ENCODE data around the gene MRPL4. TPM values are rescaled to one million over a fixed set of nuclear protein-coding genes. Genes with fewer than 3 reads are reported as not detected.
"Not testable (repeated sequence)": the region's sequence is repeated elsewhere in the genome, so short reads cannot be mapped to it uniquely, and the experiment has no call there.

The MRPL4 gene
- total RNA-seq, 4 donors from 2014 or later, result 77.2 to 90.8 (median 83.5) TPM

DNA sequence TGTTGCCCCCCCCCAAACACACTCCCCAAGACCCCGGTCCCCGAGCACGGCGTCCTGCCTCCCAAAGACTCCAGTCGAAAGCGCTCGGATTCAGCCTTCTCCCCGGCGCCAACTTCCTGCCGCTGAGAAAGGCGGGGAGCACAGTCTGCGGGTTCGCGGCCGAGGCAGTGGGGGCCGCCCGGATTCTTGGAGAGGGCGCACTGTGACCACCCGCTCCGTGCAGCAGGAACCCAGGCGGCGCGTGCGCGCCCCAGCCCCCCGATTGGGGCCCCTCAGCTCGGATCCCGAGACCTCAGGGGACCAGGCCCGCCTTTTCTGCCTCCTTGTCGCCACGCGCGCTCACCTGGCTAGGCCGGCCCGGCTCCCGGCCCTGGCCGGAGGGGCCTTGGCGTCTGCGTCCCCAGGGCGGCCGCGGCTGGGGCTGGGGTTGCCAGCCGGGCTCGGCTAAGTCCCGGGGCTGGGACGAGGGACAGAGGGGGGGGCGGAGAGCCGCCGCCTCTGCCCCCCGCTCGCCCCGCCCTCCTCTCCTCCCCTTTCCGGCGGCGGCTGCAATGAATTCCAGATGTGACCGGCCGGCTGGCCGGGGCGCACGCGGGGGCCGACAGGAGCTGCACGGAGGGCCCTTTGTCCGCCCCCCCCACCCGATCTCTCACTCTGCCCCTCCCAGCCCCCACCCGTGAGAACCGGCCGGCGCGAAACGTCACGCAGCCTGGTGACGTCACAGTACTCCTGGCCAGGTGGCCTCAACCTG, 21.0 kb upstream of the MRPL4 start, which contains the start of gene S1PR2:
Gene S1PR2, minus strand, starts transcription at position 471 of the 751 bp plus-strand sequence. CDS start 6,426 bp downstream, outside the sequence.
- intact Hi-C loops (cut with DNase I; ENCODE audit: low total_unique reads), result no loop called here
- peak within 1 kb of the TSS; percentile 93 for H3K4me3 ChIP-seq (ENCODE audit: low read depth, poor library complexity, severe bottlenecking)
- peak; percentile 62 to 95 for DNase-seq (ENCODE audit: low spot score in 2 of 2)
- TF ChIP-seq POLR2A (IDR thresholded peaks at IDR 0.05), result no peak
- TF ChIP-seq, protein P1, sequence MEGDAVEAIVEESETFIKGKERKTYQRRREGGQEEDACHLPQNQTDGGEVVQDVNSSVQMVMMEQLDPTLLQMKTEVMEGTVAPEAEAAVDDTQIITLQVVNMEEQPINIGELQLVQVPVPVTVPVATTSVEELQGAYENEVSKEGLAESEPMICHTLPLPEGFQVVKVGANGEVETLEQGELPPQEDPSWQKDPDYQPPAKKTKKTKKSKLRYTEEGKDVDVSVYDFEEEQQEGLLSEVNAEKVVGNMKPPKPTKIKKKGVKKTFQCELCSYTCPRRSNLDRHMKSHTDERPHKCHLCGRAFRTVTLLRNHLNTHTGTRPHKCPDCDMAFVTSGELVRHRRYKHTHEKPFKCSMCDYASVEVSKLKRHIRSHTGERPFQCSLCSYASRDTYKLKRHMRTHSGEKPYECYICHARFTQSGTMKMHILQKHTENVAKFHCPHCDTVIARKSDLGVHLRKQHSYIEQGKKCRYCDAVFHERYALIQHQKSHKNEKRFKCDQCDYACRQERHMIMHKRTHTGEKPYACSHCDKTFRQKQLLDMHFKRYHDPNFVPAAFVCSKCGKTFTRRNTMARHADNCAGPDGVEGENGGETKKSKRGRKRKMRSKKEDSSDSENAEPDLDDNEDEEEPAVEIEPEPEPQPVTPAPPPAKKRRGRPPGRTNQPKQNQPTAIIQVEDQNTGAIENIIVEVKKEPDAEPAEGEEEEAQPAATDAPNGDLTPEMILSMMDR (IDR thresholded peaks at IDR 0.05), result no peak
- 0 to 1% methylated on average over 16 to 54 of the region's 73 CpGs for WGBS, 2 donors

GRCh38 chr19:10231612-10232228, 20.3 kb upstream of the MRPL4 start:
- H3K4me3 ChIP-seq (ENCODE audit: low read depth, poor library complexity, severe bottlenecking), result no peak overlapping the region
- intact Hi-C loops (cut with DNase I; ENCODE audit: low total_unique reads), result no loop called here
- DNase-seq (ENCODE audit: low spot score in 2 of 2), result no peak
- 77 to 78% methylated on average over 8 of the region's 8 CpGs for WGBS, 2 donors
- TF ChIP-seq POLR2A (IDR thresholded peaks at IDR 0.05), result no peak
- TF ChIP-seq, protein P1 (IDR thresholded peaks at IDR 0.05), result no peak

DNA sequence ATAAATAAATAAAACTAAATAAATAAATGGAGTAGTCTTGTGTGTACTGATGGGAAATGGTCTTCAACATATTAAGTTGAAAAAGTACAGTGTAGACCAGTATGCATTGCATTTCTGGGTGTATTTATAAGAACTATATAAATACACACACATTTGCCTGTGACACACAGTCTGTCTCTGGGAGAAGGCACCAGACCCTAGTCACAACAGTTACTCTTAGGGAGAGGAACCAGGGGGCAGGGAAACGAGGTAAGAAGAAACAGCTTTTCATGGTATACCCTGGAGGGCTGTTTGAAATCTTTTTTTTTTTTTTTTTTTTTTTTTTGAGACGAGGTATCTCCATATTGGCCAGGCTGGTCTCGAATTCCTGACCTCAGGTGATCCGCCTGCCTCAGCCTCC, 18.1 kb upstream of the MRPL4 start:
- no peak overlapping the region for H3K4me3 ChIP-seq (ENCODE audit: low read depth, poor library complexity, severe bottlenecking)
- TF ChIP-seq, protein P1 (IDR thresholded peaks at IDR 0.05), result no peak
- TF ChIP-seq POLR2A (IDR thresholded peaks at IDR 0.05), result no peak
- 68 to 74% methylated on average over 4 of the region's 4 CpGs for WGBS, 2 donors
- DNase-seq (ENCODE audit: low spot score in 2 of 2), result no peak
- intact Hi-C loops (cut with DNase I; ENCODE audit: low total_unique reads), result no loop called here

GRCh38 chr19:10235003-10235402, 17.0 kb upstream of the MRPL4 start:
- intact Hi-C loops (cut with DNase I; ENCODE audit: low total_unique reads), result no loop called here
- 73 to 78% methylated on average over 4 of the region's 4 CpGs for WGBS, 2 donors
- TF ChIP-seq POLR2A (IDR thresholded peaks at IDR 0.05), result no peak
- TF ChIP-seq, protein P1 (IDR thresholded peaks at IDR 0.05), result no peak
- no peak overlapping the region for H3K4me3 ChIP-seq (ENCODE audit: low read depth, poor library complexity, severe bottlenecking)
- no peak for DNase-seq (ENCODE audit: low spot score in 2 of 2)

GRCh38 chr19:10235409-10235808, 16.6 kb upstream of the MRPL4 start:
- H3K4me3 ChIP-seq (ENCODE audit: low read depth, poor library complexity, severe bottlenecking); intact Hi-C loops (cut with DNase I; ENCODE audit: low total_unique reads); DNase-seq (ENCODE audit: low spot score in 2 of 2): not testable (repeated sequence)
- 94 to 97% methylated on average over 7 of the region's 7 CpGs for WGBS, 2 donors

GRCh38 chr19:10237702-10238101, 14.3 kb upstream of the MRPL4 start:
- H3K4me3 ChIP-seq (ENCODE audit: low read depth, poor library complexity, severe bottlenecking), result no peak overlapping the region
- TF ChIP-seq, protein P1 (IDR thresholded peaks at IDR 0.05), result no peak
- no peak for TF ChIP-seq POLR2A (IDR thresholded peaks at IDR 0.05)
- WGBS, 2 donors, result 69 to 84% methylated on average over 6 of the region's 6 CpGs
- DNase-seq (ENCODE audit: low spot score in 2 of 2), result no peak
- intact Hi-C loops (cut with DNase I; ENCODE audit: low total_unique reads), result no loop called here
